Measurements from ENCODE around the gene HERC4. TPM values are rescaled to one million over a fixed set of nuclear protein-coding genes. Genes with fewer than 3 reads are reported as not detected.

The HERC4 gene, protein sequence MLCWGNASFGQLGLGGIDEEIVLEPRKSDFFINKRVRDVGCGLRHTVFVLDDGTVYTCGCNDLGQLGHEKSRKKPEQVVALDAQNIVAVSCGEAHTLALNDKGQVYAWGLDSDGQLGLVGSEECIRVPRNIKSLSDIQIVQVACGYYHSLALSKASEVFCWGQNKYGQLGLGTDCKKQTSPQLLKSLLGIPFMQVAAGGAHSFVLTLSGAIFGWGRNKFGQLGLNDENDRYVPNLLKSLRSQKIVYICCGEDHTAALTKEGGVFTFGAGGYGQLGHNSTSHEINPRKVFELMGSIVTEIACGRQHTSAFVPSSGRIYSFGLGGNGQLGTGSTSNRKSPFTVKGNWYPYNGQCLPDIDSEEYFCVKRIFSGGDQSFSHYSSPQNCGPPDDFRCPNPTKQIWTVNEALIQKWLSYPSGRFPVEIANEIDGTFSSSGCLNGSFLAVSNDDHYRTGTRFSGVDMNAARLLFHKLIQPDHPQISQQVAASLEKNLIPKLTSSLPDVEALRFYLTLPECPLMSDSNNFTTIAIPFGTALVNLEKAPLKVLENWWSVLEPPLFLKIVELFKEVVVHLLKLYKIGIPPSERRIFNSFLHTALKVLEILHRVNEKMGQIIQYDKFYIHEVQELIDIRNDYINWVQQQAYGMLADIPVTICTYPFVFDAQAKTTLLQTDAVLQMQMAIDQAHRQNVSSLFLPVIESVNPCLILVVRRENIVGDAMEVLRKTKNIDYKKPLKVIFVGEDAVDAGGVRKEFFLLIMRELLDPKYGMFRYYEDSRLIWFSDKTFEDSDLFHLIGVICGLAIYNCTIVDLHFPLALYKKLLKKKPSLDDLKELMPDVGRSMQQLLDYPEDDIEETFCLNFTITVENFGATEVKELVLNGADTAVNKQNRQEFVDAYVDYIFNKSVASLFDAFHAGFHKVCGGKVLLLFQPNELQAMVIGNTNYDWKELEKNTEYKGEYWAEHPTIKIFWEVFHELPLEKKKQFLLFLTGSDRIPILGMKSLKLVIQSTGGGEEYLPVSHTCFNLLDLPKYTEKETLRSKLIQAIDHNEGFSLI
- 41.2 and 68.8 TPM in 2 replicates for total RNA-seq

DNA sequence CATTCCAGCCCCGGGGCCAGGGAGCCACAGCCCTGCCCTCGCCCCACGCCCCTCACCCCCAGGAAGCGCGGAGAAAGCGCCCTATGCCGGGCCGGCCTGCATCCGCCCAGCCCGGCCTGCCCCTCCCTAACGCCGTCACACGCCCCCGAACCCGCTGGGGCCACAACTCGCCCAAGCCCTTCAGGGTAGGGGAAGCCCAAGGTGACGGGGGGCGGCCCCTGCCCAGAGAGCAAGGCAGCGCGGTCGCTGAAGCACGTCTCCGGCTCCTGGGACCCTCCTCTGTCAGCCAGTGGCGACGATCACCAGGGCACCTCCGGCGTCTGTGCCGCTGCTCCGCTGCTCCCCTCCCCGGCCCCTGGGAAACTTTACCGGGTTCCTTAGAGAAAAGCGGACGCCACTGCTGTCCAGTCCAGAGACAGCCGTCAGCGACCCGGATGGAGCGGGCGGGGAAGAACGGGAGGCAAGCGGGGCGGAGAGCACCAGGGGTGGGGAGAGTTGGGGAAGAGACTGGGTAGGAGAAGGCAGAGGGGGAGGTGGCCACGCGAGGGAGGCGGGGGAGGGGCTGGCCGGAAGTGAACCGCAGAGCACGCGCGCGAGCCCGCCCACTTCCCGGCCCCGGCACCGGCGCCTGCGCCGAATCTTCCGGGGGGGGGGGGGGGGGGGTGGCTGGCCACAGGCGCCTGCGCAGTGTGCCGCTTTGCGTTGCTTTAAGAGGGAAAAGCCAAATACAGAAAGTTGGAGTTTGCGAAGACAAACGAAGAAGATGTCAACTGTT lies at the start of gene HERC4:
Gene HERC4, minus strand, starts transcription at position 509 of the 775 bp plus-strand sequence. CDS start 2,175 bp downstream, outside the sequence.

DNA sequence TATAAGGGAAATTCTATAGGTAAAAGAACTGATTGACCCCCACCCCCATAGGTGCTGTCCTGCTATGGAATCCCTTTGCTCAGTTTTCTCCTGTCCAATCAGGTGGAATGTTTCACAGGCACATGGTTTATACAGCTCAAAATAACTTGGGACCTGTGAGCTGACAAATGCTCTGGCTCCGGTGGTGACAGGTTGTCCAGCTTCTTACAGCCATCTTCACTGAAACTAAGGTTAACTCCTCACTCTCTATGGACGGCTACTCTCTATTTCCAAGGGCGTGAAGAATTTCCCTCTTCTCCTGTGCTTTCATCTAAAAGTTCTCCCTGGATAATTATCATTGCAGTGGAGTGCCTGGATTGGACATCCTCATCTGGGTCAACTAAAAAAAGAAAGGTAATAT lies 34.2 kb upstream of the HERC4 start, which contains the start of gene MYPN:
Gene MYPN, plus strand, starts transcription at position 158 of the 400 bp plus-strand sequence. CDS start 11,951 bp downstream, outside the sequence.

DNA sequence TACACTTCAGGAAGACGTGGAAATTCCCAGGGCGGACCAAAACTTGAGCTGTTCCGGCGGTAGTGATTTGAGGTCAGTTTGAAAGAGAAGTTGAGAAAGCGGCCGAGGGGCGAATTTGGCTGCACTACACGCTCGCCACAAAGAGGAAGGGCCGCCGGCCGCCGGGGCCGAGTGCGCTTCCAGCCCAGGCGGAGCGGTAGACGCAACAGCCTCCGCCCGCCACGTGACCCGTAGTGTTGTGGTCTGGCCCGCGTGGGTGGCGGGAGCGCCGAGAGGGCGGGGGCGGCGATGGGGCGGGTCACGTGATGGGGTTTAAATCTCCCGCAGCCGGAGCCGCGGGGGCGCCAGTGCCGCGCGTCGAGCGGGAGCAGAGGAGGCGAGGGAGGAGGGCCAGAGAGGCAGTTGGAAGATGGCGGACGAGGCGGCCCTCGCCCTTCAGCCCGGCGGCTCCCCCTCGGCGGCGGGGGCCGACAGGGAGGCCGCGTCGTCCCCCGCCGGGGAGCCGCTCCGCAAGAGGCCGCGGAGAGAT lies 190.7 kb downstream of the HERC4 start, which contains the start of gene SIRT1:
Gene SIRT1, plus strand, starts transcription at position 344 of the 529 bp plus-strand sequence. Its CDS starts 66 bp downstream, at position 410.

Small RNA genes within 50 kb of the gene (small RNA-seq; reads per million reads assigned to genes)
- not detected for gene RN7SL220P

Other genes starting within 250 kb of the HERC4 start
- gene DNAJC12, start 237.1 kb downstream of the HERC4 start, total RNA-seq, result 4.9 and 17.3 TPM in 2 replicates
- 8.8 and 9.6 TPM in 2 replicates for gene SIRT1, start 190.6 kb downstream of the HERC4 start, total RNA-seq
- gene MYPN, start 34.2 kb upstream of the HERC4 start, total RNA-seq, result under 0.01 and 0.29 TPM in 2 replicates
- not detected in 2 replicates for gene ATOH7, start 156.8 kb upstream of the HERC4 start, total RNA-seq

All from vein endothelial cell (primary cell).